Activated CD8-positive, alpha-beta T cell treated with anti-CD3 and anti-CD28 coated beads, Interleukin-2, amount 10 ng/mL, durations not matched to agents 7 days and 5 days (primary cell): ENCODE data around the gene MTHFR. TPM values are rescaled to one million over a fixed set of nuclear protein-coding genes. Genes with fewer than 3 reads are reported as not detected.

Experiments used
- ATAC-seq: fragments of 150-1000 bp; cut with Tn5 transposase; one replicate; pipeline ENCODE4 v1.10.0; 2021; ENCODE audit warnings: moderate library complexity
- CTCF ChIA-PET: fragments of 350-600 bp; sonication (Branson Sonifier 250); formaldehyde crosslinking; loops from one replicate; lab custom pipeline; 2021; ENCODE audit warnings: antibody characterized with exemption; lab: Charles Lee
- POLR2A ChIA-PET: fragments of 350-600 bp; sonication (Branson Sonifier 250); formaldehyde crosslinking; loops from one replicate; lab custom pipeline; 2021; ENCODE audit warnings: antibody characterized with exemption; lab: Charles Lee
- DNase-seq: peaks from one replicate; pipeline ENCODE4 v3.0.0-alpha.2; 2020
- H3K27ac Mint-ChIP-seq: one replicate; pipeline ENCODE4 v1.8.0; 2021; ENCODE audit warnings: mild to moderate bottlenecking, mixed read lengths
- H3K27me3 Mint-ChIP-seq: one replicate; pipeline ENCODE4 v1.8.0; 2021; ENCODE audit warnings: low read depth, mixed read lengths
- H3K36me3 Mint-ChIP-seq: one replicate; pipeline ENCODE4 v1.8.0; 2021; ENCODE audit warnings: low read depth, mixed read lengths
- H3K4me1 Mint-ChIP-seq: one replicate; pipeline ENCODE4 v1.8.0; 2021; ENCODE audit warnings: low read depth, mixed read lengths
- H3K4me3 Mint-ChIP-seq: one replicate; pipeline ENCODE4 v1.8.0; 2021; ENCODE audit warnings: mild to moderate bottlenecking, mixed read lengths
- H3K9me3 Mint-ChIP-seq: one replicate; pipeline ENCODE4 v1.8.0; 2022; ENCODE audit warnings: mixed read lengths; ENCODE audit not compliant: insufficient read depth
- total RNA-seq, 2 experiments: library from RNA; stranded (reverse); gene quantifications; one replicate each; pipeline ENCODE4 v1.2.3, GENCODE V29; 2021

The MTHFR gene
- total RNA-seq, 2 experiments from 2014 or later = 32.4 to 34.6 TPM

GRCh38 chr1:11749203-11749689 lies 56.5 kb downstream of the MTHFR start:
- POLR2A ChIA-PET = interaction anchor here (0.6 to 1.3 kb wide), 2 partner anchors 85 to 313 kb away, joined by 3 to 4 read pairs; partner anchors contain the start of gene FBXO6
- H3K9me3 Mint-ChIP-seq = no peaks in the 10 kb centered on the region
- H3K4me3 Mint-ChIP-seq = peak overlapping the region; percentile 20
- DNase-seq = peak; percentile 84
- H3K36me3 Mint-ChIP-seq = peaks cover 46% of the 10 kb centered on the region
- H3K4me1 Mint-ChIP-seq = peaks cover 47% of the 10 kb centered on the region
- ATAC-seq = peak; percentile 96
- CTCF ChIA-PET = interaction anchor here (1.0 to 2.5 kb wide), 9 partner anchors 9 to 371 kb away, joined by 3 to 10 read pairs (median 4); partner anchors contain the start of gene FBXO6
- no peaks in the 10 kb centered on the region for H3K27me3 Mint-ChIP-seq
- peak overlapping the region; percentile 88 for H3K27ac Mint-ChIP-seq

DNA sequence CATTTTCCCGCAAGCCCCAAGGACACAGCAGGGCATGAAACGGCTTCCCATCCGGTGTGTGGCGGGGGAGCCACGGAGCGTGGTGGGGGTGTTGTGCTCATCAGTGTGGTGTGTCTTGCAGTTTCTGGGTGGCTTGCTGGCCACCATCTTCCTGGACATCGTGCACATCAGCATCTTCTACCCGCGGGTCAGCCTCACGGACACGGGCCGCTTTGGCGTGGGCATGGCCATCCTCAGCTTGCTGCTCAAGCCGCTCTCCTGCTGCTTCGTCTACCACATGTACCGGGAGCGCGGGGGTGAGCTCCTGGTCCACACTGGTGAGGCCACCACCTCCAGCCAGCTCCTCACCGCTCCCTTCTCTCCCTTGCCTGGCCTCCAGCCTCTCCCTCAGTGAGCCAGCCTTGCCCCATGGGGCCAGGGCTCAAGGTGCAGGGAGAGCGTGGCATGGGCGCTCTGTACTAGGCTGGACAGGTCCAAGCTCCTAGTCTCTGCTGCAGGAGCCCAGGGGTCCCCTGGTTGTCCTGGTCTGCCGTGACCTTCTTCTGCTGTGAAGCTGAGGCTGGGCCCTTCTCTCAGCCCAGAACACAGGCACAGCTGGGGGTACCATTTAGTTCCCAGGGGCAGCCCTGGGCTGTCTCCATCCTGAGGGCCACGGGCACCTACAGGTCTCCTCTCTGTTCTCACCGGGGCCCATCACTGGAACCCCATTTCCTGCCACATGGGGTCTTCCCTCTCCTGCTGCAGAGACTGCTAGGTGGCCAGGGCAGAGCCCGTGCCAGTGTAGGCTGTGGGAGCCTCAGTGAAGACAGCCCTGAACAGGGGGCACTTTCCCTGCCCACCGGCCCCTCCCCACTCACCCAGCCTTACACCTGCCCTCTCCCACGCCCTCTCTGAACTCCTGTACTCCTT lies 57.2 kb downstream of the MTHFR start:
- Mint-ChIP-seq H3K4me1 (peaks cover 47% of the 10 kb centered on the region), H3K27me3 (no peaks in the 10 kb centered on the region), H3K4me3 (peak overlapping the region; percentile 20), H3K27ac (peak overlapping the region; percentile 88), H3K36me3 (peaks cover 48% of the 10 kb centered on the region), H3K9me3 (no peaks in the 10 kb centered on the region)
- DNase-seq (no peak), ATAC-seq (peak; percentile 59)
- CTCF ChIA-PET = interaction anchor here (0.8 to 2.5 kb wide), 9 partner anchors 12 to 371 kb away, joined by 3 to 10 read pairs (median 3); partner anchors contain the start of gene FBXO6
- POLR2A ChIA-PET = interaction anchor here (0.6 to 1.3 kb wide), 2 partner anchors 85 to 312 kb away, joined by 3 to 4 read pairs; partner anchors contain the start of gene FBXO6

GRCh38 chr1:11746795-11747487 lies 58.8 kb downstream of the MTHFR start:
- Mint-ChIP-seq H3K27ac (no peak overlapping the region), H3K4me3 (no peak overlapping the region)

DNA sequence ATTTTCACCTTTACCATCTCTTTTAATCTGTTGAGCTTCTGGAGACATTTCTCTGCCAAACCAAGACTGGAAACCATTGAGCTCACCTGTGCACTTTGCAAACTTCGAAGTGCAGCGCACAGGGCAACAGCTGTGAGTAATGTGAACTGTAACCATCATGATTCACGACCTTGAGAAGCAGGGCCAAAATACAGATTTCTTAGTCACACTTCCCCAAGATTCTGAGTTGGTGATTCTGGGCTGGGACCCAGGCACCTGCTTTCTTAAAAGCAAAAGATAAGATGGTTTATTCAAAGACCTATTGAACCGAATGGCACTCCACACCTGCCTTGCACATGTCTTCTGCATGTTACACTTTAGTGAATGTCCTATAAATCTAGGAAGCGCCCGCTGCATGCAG lies 59.7 kb downstream of the MTHFR start:
- POLR2A ChIA-PET = no interaction called here
- Mint-ChIP-seq H3K4me1 (peaks cover 58% of the 10 kb centered on the region), H3K27me3 (peaks cover 5% of the 10 kb centered on the region), H3K4me3 (no peak overlapping the region), H3K9me3 (no peaks in the 10 kb centered on the region), H3K36me3 (peaks cover 69% of the 10 kb centered on the region), H3K27ac (no peak overlapping the region)
- CTCF ChIA-PET = no interaction called here
- ATAC-seq (no peak), DNase-seq (no peak)

More at GRCh38 chr1:11746795-11747487, 58.8 kb downstream of the MTHFR start:
- DNase-seq (no peak), ATAC-seq (no peak)
- H3K36me3 Mint-ChIP-seq = peaks cover 61% of the 10 kb centered on the region
- ChIA-PET CTCF (no interaction called here), POLR2A (no interaction called here)
- H3K27me3 Mint-ChIP-seq = peaks cover 5% of the 10 kb centered on the region
- H3K4me1 Mint-ChIP-seq = peaks cover 50% of the 10 kb centered on the region
- H3K9me3 Mint-ChIP-seq = no peaks in the 10 kb centered on the region

DNA sequence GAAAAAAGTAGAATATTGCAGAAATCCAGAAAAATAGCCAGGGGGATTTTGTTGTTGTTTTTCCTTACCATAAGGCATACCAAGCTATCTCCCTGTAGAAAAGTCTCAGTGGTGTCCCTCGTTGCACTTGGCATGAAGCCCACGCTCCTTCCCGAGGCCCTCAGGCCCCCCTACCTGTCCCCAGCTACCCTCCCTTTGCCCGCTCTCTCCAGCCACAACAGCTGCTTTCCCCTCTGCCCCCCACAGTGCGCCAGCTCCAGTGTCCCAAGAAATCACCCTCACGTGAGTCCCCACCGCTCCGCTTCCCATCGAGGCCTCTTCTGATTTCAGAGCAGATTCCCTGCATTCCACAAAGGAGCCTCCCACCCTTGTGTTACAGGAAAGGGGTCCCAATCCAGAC lies 61.5 kb downstream of the MTHFR start:
- Mint-ChIP-seq H3K4me3 (no peak overlapping the region), H3K4me1 (peaks cover 74% of the 10 kb centered on the region), H3K27me3 (peaks cover 5% of the 10 kb centered on the region), H3K27ac (no peak overlapping the region), H3K36me3 (peaks cover 72% of the 10 kb centered on the region), H3K9me3 (no peaks in the 10 kb centered on the region)
- ChIA-PET CTCF (interaction anchor here (1.0 to 2.1 kb wide), 2 partner anchors 25 to 93 kb away, joined by 5 to 8 read pairs; no protein-coding TSS in a partner anchor), POLR2A (no interaction called here)
- ATAC-seq = no peak
- DNase-seq = no peak

DNA sequence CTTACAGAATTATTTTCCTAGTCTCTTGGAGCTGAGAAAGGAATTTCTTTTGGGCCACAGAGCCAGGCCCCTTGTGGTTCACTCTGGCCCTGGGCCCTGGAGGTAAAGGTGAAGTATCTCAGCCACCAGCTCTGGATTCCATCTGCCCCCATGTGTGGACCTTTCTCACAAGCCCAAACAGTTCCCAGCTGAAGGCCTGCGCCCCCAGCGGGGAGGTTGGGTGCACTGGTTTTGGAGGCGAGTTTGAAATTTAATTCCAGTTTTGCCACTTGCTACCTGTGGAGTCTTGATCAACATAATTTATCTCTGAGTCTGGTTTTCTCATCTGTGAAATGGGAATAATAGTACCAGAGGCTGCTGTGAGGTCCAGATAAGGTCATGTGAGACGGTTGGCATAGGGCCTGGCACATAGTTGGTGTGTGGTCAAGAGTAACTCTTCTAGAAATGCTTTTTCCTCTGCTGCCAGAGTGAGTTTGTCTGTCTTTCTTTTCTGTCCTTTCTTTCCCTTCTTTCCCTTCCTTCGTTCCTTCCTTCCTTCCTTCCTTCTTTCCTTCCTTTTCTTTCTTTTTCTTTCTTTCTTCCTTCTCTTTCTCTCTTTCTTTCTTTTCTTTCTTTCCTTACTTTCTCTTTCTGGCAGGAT lies 63.7 kb downstream of the MTHFR start:
- Mint-ChIP-seq H3K36me3 (peaks cover 75% of the 10 kb centered on the region), H3K27me3 (peaks cover 5% of the 10 kb centered on the region), H3K4me3 (no peak overlapping the region), H3K9me3 (no peaks in the 10 kb centered on the region), H3K27ac (peak overlapping the region; percentile 54), H3K4me1 (peaks cover 79% of the 10 kb centered on the region)
- DNase-seq = no peak
- POLR2A ChIA-PET = interaction anchor here (1.0 to 1.1 kb wide), 2 partner anchors 23 to 167 kb away, joined by 3 read pairs; no protein-coding TSS in a partner anchor
- CTCF ChIA-PET = interaction anchor here (0.6 to 2.1 kb wide), 4 partner anchors 21 to 92 kb away, joined by 3 to 8 read pairs (median 6); partner anchors contain the start of gene FBXO6
- no peak for ATAC-seq

GRCh38 chr1:11741482-11741881 lies 64.3 kb downstream of the MTHFR start:
- H3K4me3 Mint-ChIP-seq = peak overlapping the region; percentile 65
- peak overlapping the region; percentile 83 for H3K27ac Mint-ChIP-seq
- peaks cover 5% of the 10 kb centered on the region for H3K27me3 Mint-ChIP-seq

GRCh38 chr1:11740258-11741192 lies 65.2 kb downstream of the MTHFR start:
- ChIA-PET POLR2A (interaction anchor here (1.0 to 1.7 kb wide), 4 partner anchors 14 to 479 kb away, joined by 3 to 12 read pairs (median 3); no protein-coding TSS in a partner anchor), CTCF (interaction anchor here (1.1 to 1.8 kb wide), 7 partner anchors 9 to 90 kb away, joined by 3 to 8 read pairs (median 5); partner anchors contain the start of genes CLCN6 and FBXO6)
- Mint-ChIP-seq H3K27me3 (peaks cover 5% of the 10 kb centered on the region), H3K4me3 (peak overlapping the region; percentile 65), H3K36me3 (peaks cover 64% of the 10 kb centered on the region), H3K27ac (peak overlapping the region; percentile 83), H3K4me1 (peaks cover 77% of the 10 kb centered on the region), H3K9me3 (no peaks in the 10 kb centered on the region)
- ATAC-seq (peak; percentile 40), DNase-seq (peak; percentile 80)

More at GRCh38 chr1:11741482-11741881, 64.3 kb downstream of the MTHFR start:
- peaks cover 71% of the 10 kb centered on the region for H3K36me3 Mint-ChIP-seq
- CTCF ChIA-PET = interaction anchor here (0.6 to 1.8 kb wide), 3 partner anchors 21 to 91 kb away, joined by 3 to 8 read pairs (median 3); partner anchors contain the start of gene FBXO6
- ATAC-seq = no peak
- no peak for DNase-seq
- H3K4me1 Mint-ChIP-seq = peaks cover 79% of the 10 kb centered on the region
- POLR2A ChIA-PET = interaction anchor here (1.0 to 1.1 kb wide), 2 partner anchors 23 to 167 kb away, joined by 3 read pairs; no protein-coding TSS in a partner anchor
- H3K9me3 Mint-ChIP-seq = no peaks in the 10 kb centered on the region

DNA sequence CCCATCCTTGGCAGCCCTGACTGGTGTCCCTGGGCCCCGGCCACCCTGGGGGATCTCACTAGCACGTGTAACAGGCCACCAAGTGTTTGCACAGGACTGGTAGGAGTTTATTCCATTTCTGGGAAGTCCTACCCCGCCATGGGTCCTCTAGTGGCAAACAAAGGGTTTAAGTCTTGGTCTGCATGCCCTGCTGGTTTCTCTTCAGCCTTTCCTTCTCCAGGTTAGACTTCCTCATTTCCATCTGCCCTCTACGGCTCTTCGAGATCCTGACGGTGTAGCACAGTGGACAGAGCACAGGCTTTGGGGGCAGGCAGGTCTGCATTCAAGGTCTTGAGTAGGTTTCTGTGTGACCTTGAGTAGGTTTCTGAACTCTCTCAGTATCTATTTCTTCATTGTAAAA lies 67.0 kb downstream of the MTHFR start:
- ATAC-seq (no peak), DNase-seq (no peak)
- Mint-ChIP-seq H3K27me3 (peaks cover 5% of the 10 kb centered on the region), H3K4me3 (no peak overlapping the region), H3K4me1 (peaks cover 76% of the 10 kb centered on the region), H3K9me3 (no peaks in the 10 kb centered on the region), H3K36me3 (peaks cover 57% of the 10 kb centered on the region), H3K27ac (no peak overlapping the region)
- ChIA-PET POLR2A (interaction anchor here (1.1 to 1.6 kb wide), 3 partner anchors 12 to 169 kb away, joined by 3 to 5 read pairs (median 5); partner anchors contain the start of gene FBXO6), CTCF (interaction anchor here (1.2 to 4.1 kb wide), 5 partner anchors 19 to 88 kb away, joined by 3 to 23 read pairs (median 5); partner anchors contain the start of genes CLCN6 and FBXO6)
